LoVo (cell line): ENCODE results near the gene ASPM.
"Not testable (repeated sequence)": the region's sequence is repeated elsewhere in the genome, so short reads cannot be mapped to it uniquely, and the experiment has no call there.

Source experiments
- DNase-seq: peaks from one replicate; pipeline ENCODE4 v3.0.0-alpha.2; 2016; ENCODE audit warnings: low spot score

The ASPM gene

DNA sequence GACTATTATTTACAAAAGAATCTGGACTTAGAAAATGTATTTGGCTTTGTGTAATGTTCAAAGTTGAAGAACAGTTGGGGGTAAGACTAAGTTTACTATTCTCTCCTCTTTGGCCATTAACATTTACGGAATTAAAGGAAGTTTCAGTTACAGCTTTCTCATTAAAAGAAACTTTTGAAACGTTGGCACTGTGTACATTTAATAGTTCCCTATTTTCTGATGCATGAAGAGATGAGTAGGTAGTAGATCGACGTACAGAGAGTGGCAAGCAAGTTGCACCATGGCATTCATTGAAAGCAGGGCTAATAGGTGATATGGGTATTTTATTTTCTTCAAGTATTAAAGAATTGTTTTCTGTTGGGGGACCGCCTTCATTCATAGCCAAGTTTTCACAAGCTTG lies 3.2 kb downstream of the ASPM start:
- DNase-seq, result no peak

GRCh38 chr1:197141575-197141974 lies 4.9 kb downstream of the ASPM start:
- DNase-seq, result no peak

GRCh38 chr1:197140121-197140520 lies 6.3 kb downstream of the ASPM start:
- DNase-seq, result no peak

- DNase-seq, result no peak
These were observed 7.3 kb downstream of the ASPM start for GRCh38 chr1:197139169-197139568.

DNA sequence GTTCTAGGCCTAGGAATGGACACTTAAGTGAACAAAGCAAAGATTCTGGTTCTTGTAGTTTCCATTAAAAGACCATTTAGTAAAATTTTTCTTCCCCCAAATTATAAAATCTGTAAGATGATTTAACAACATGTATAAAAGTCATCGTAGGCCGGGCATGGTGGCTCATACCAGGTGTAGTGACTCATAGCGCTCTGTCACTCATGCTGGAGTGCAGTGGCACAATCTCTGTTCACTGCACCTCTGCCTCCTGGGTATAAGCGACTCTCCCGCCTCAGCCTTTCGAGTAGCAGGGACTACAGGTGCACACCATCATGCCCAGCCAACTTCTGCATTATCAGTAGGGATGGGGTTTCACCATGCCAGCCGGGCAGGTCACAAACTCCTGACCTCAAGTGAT lies 9.1 kb downstream of the ASPM start:
- DNase-seq, result no peak

DNA sequence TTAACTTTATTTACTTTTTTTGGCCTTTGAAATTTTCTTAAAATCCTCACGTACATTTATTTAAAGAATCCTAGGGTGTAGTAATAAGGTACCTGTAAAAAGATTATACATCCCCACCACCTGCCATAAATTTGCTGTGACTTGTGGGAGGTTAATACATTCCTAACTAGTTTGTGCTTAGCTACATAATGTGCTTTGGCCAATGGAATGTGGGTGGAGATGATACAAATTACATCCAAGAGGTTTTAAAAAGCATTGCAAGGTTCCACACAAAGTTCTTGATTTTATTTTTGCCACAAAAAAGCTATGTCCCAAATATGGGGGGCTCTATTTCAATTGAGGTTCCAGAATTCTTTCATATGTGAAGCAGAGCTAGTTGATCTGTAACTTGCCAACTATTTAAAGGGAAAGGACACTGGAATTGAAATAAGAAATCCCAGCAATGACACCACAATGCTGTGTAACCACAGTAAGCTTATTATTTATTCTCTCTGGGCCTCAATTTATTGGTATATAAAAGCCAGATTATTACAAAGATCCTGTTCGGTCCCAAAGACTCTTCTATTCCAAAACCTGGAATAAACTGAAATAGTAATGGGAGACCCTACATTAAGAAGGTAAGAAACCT lies 15.7 kb downstream of the ASPM start:
- DNase-seq, result no peak

DNA sequence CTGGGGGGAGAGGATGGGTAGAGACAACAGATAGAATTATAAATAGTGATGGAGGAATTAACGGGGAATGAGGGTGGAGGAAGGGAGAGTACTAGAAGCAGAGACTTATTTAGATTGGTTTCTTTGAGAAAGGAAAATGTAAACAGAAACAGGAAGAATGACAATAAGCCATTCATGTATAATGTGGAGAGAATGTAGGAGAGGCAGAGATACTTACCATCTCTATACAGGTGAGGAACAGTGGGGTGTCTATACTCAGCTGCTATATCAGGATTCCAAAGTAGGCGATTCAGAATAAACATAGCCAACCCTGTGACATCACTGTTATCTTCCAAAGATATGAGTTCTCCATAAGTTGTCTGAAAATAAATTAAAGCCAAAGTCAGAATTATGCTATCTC lies 16.8 kb downstream of the ASPM start:
- DNase-seq, result no peak

GRCh38 chr1:197127246-197127912 lies 19.1 kb downstream of the ASPM start:
- no peak for DNase-seq

- no peak for DNase-seq
These were observed 19.8 kb downstream of the ASPM start for GRCh38 chr1:197126691-197127090.

DNA sequence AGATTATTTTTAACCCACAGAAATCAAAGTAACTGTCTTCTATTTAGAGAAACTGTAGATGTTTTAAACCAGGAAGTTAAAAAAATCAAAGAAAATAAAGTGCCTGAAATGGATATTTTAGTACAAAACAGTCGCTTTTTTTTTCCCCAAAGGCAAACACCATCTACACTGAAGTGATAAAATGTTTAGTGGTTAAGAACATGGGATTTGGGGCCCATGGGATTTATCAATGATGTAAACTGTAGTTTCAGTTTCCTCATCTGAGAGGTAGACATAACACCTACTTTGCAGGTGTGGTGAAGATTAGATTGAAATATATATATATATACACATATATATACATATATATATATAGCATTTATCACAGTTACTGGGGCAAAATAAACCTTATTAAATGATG lies 22.1 kb downstream of the ASPM start:
- no peak for DNase-seq

DNA sequence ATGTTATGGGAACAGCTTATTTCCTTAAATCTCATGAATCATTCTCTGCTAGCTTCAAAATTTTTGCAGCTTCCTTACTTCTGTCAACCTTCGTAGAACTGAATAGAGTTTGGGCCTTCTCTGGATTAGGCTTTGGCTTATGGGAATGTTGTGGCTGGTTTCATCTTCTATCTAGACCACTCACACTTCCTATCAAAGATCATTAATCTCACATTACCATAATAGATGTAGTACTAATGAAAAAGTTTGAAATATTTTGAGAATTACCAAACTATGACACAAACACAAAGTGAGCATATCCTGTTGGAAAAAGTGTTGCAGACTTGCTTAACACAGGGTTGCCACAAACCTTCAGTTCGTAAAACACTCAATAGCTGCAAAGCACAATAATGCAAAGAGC lies 30.3 kb downstream of the ASPM start:
- no peak for DNase-seq

- DNase-seq, result no peak
These were observed 39.6 kb downstream of the ASPM start for GRCh38 chr1:197106869-197107268.

- no peak for DNase-seq
These were observed 43.2 kb downstream of the ASPM start for GRCh38 chr1:197103300-197103699.

GRCh38 chr1:197101978-197102377 lies 44.5 kb downstream of the ASPM start:
- DNase-seq, result no peak

GRCh38 chr1:197100677-197101076 lies 45.8 kb downstream of the ASPM start:
- no peak for DNase-seq

DNA sequence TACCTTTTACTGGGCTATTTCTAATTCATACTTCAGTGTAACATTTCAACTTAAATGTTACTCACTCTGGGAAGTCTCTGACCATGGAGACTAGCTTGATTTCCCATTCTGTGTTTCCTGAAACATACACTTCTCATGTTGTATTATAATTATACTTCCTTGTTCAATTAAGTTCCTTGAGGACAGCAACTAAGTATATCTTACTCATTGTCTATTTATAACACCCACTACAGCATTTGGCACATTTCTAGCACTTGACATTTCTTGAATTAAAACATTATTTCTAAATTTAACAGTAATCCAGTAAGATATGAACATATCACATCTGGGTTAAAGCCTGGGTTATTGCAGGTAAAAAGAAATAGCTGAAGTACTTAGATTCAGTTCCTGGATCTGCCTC lies 47.0 kb downstream of the ASPM start:
- no peak for DNase-seq

DNA sequence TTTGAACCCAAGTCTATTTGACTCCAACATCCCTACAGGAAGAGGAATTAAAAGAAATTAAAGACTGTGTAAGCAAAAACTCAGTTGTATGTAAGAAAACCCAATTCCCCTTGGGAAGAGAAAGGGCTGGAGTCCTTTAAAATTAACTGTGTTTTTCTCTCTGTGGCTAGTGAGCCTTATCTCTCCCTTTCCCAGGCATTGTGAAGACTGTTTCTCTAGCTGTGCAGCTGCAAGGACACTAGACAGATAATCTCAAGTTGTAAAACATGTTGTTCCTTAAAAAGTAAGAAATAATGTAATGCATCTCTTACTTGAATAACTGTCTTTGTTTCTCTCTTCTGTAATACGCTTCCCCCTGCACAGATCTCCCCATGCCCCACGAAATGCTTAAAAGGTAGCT lies 49.5 kb downstream of the ASPM start:
- not testable (repeated sequence) for DNase-seq

DNA sequence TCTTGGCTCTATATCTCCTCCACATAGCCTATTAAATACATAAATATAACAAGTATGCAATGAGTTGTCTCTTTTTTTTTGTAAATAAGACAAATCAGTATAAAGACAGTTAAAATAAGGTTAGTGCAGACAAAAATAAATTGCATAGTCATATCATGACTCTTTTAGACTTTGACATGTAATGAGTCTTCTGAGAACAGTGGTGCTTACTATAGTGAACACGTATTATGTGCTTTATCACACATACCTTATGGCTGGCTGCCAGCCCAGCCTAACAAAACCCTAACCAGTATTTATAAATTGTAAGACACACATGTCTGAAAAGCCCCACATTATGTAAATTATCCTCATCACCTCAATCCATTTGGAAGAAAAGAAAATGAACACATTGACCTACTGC lies 50.3 kb downstream of the ASPM start:
- no peak for DNase-seq

- DNase-seq, result no peak
These were observed 53.1 kb downstream of the ASPM start for GRCh38 chr1:197093226-197093885.

DNA sequence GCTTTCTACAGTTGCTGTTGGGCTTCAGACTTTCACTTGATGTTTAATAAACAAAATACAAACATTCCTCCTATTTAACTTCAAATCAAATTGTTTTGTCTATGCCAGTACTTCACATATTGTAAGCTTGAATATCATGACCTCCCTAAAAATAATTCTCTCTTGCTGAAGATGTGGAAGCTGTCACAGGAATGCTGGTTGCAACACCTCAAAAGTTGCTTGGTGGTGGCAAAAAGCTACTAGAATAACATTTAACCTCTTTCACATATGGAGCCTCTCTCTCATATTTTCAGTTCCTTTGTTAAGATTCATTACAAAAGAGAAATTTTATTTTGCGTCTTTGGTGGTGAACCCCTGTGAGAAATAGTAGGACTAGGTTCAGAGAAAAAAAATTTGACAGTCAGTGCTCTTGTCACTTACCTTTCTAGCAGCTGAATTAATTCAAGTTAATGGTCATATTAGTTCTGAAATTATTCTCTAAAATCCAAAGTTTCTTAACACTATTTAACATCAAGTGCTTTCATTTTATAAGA lies 53.9 kb downstream of the ASPM start:
- no peak for DNase-seq

DNA sequence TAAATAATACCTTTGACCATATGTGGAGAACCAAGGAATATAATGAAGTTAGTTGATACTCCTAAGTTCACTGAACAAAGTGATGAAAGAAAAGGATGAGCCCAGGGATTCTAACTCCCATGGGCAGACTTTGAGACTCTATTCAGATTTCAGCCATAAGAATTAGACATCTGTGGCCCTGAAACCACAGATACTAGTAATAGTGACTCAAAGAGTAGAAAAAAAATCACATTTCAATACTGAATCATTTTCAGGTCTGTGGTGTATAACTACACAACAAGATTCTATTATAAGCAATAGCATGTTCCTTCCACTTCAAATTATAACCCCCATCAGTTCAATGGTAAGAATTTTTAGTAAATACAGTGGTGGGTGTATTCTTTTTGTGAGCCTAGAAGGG lies 63.0 kb downstream of the ASPM start:
- no peak for DNase-seq

GRCh38 chr1:197081117-197081753 lies 65.2 kb downstream of the ASPM start:
- DNase-seq, result no peak

DNA sequence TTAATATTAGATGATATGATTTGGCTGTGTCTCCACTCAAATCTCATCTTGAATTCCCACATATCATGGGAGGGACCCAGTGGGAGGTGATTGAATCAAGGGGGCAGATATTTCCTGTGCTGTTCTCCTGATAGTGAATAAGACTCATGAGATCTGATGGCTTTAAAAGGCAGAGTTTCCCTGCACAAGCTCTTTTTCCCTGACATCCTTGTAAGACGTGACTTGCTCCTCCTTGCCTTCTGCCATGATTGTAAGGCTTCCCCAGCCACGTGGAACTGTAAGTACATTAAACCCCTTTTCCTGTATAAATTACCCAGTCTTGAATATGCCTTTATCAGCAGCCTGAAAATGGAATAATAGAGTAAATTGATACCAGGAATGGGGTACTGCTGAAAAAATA lies 66.1 kb downstream of the ASPM start:
- no peak for DNase-seq
